CD8-positive, alpha-beta memory T cell (primary cell): ENCODE measurements around the gene ELANE. TPM values are rescaled to one million over a fixed set of nuclear protein-coding genes. Genes with fewer than 3 reads are reported as not detected.

ENCODE experiments used
- CTCF ChIA-PET: fragments of 350-600 bp; sonication (Branson Sonifier 250); formaldehyde crosslinking; loops from one replicate; lab custom pipeline; 2021; ENCODE audit warnings: antibody characterized with exemption; lab: Charles Lee
- POLR2A ChIA-PET: fragments of 350-600 bp; sonication (Branson Sonifier 250); formaldehyde crosslinking; loops from one replicate; lab custom pipeline; 2021; ENCODE audit warnings: antibody characterized with exemption; lab: Charles Lee
- DNase-seq, 5 donors: peaks; one replicate each; pipeline versions ENCODE4 v3.0.0 to v3.0.0-alpha.2; 2020 to 2022; ENCODE audit warnings: mixed read lengths in 1 of 5
- H3K27ac ChIP-seq: one replicate; pipeline ENCODE4 v1.7.0; 2013; ENCODE audit warnings: low read depth, mild to moderate bottlenecking, low read length, moderate library complexity
- H3K27me3 ChIP-seq: 2 replicates; pipeline ENCODE4 v1.7.0; 2013; ENCODE audit warnings: low read length, mild to moderate bottlenecking; ENCODE audit not compliant: insufficient read depth, poor library complexity, severe bottlenecking
- H3K36me3 ChIP-seq: 2 replicates; pipeline ENCODE4 v1.7.0; 2013; ENCODE audit warnings: mild to moderate bottlenecking, low read length, moderate library complexity; ENCODE audit not compliant: insufficient read depth
- H3K4me1 ChIP-seq: 2 replicates; pipeline ENCODE4 v1.7.0; 2013; ENCODE audit warnings: mild to moderate bottlenecking, low read length, moderate library complexity; ENCODE audit not compliant: insufficient read depth
- H3K4me3 ChIP-seq: 2 replicates; pipeline ENCODE4 v1.7.0; 2013; ENCODE audit warnings: mild to moderate bottlenecking, low read length
- H3K9me3 ChIP-seq: 2 replicates; pipeline ENCODE4 v1.7.0; 2013; ENCODE audit warnings: mild to moderate bottlenecking, low read length
- H3K27ac Mint-ChIP-seq, 8 donors: one replicate each; pipeline ENCODE4 v1.8.0; 2020 to 2021; ENCODE audit warnings: mixed read lengths in 8 of 8, mild to moderate bottlenecking in 6 of 8, inconsistent platforms in 3 of 8, moderate library complexity in 3 of 8
- H3K27me3 Mint-ChIP-seq, 2 donors: one replicate each; pipeline ENCODE4 v1.8.0; 2020 to 2021; ENCODE audit warnings: mixed read lengths in 2 of 2, mild to moderate bottlenecking in 1 of 2, moderate library complexity in 1 of 2
- H3K36me3 Mint-ChIP-seq, 3 donors: one replicate each; pipeline ENCODE4 v1.8.0; 2020 to 2021; ENCODE audit warnings: mixed read lengths in 3 of 3, inconsistent platforms in 1 of 3, mild to moderate bottlenecking in 1 of 3
- H3K4me1 Mint-ChIP-seq, 3 donors: one replicate each; pipeline ENCODE4 v1.8.0; 2020 to 2021; ENCODE audit warnings: mixed read lengths in 3 of 3, inconsistent platforms in 1 of 3, mild to moderate bottlenecking in 1 of 3
- H3K4me3 Mint-ChIP-seq, 7 donors: one replicate each; pipeline ENCODE4 v1.8.0; 2020 to 2021; ENCODE audit warnings: mixed read lengths in 7 of 7, mild to moderate bottlenecking in 6 of 7, moderate library complexity in 4 of 7, inconsistent platforms in 2 of 7
- H3K9me3 Mint-ChIP-seq, 5 donors: one replicate each; pipeline ENCODE4 v1.8.0; 2020 to 2022; ENCODE audit warnings: mixed read lengths in 5 of 5, mild to moderate bottlenecking in 3 of 5, moderate library complexity in 2 of 5, inconsistent platforms in 1 of 5
- polyA plus RNA-seq: library from polyadenylated mRNA; unstranded; fragments of 300-500 nt; fragmentation: Illumina TruSeq; gene quantifications from one replicate; pipeline ENCODE4 v1.2.3, GENCODE V29; 2021
- total RNA-seq, 2 experiments: library from RNA; stranded (reverse); gene quantifications; one replicate each; pipeline ENCODE4 v1.2.3, GENCODE V29; 2021

Gene ELANE
- total and polyA plus RNA-seq, 3 experiments from 2014 or later: not detected

DNA sequence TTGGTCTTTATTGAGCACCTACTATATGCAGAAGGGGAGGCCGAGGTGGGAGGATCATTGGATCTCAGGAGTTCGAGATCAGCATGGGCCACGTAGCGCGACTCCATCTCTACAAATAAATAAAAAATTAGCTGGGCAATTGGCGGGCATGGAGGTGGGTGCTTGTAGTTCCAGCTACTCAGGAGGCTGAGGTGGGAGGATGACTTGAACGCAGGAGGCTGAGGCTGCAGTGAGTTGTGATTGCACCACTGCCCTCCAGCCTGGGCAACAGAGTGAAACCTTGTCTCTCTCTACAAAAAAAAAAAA is 11.2 kb downstream of the ELANE start:
- ChIA-PET POLR2A (interaction anchor here (0.6 to 2.6 kb wide), 12 partner anchors 9 to 406 kb away, joined by 3 to 18 read pairs (median 6); partner anchors contain the start of genes CIRBP, MED16, RNU6-9 and WDR18), CTCF (interaction anchor here (0.6 to 6.3 kb wide), 36 partner anchors 9 to 381 kb away, joined by 3 to 107 read pairs (median 4); partner anchors contain the start of genes KISS1R, MED16, R3HDM4 and RNU6-2)
- Histone ChIP-seq H3K4me3 (peak overlapping the region; percentile 19), H3K27ac (no peak overlapping the region), H3K27me3 (peaks cover 13% of the 10 kb centered on the region), H3K9me3 (no peaks in the 10 kb centered on the region), H3K36me3 (no peaks in the 10 kb centered on the region), H3K4me1 (peaks cover 24% of the 10 kb centered on the region)
- no peak for DNase-seq
- Mint-ChIP-seq H3K9me3 (no peaks in the 10 kb centered on the region), H3K4me3 (peak overlapping the region; percentile 66 to 86 (median 74)), H3K27me3 (peaks cover 4 to 5% of the 10 kb centered on the region in 2 donors), H3K27ac (peak overlapping the region in 5 of 8 donors; percentile 23 to 94 (median 58)), H3K4me1 (peaks cover 15 to 24% (median 17%) of the 10 kb centered on the region in 3 donors), H3K36me3 (peaks cover 0 to 8% (median 3%) of the 10 kb centered on the region in 3 donors)

GRCh38 chr19:866769-867300 is 14.7 kb downstream of the ELANE start:
- Histone ChIP-seq H3K36me3 (peaks cover 8% of the 10 kb centered on the region), H3K27me3 (no peaks in the 10 kb centered on the region), H3K9me3 (no peaks in the 10 kb centered on the region), H3K4me3 (no peak overlapping the region), H3K4me1 (peaks cover 20% of the 10 kb centered on the region), H3K27ac (no peak overlapping the region)
- ChIA-PET POLR2A (interaction anchor here (0.8 kb wide), 1 partner anchor 118 kb away, joined by 4 read pairs; no protein-coding TSS in a partner anchor), CTCF (interaction anchor here (0.5 to 6.3 kb wide), 2 partner anchors 16 to 53 kb away, joined by 3 to 107 read pairs; partner anchors contain the start of gene KISS1R)
- peaks cover 0 to 4% of the 10 kb centered on the region in 2 donors for H3K27me3 Mint-ChIP-seq
- peaks cover 0 to 26% (median 4%) of the 10 kb centered on the region in 3 donors for H3K36me3 Mint-ChIP-seq
- H3K9me3 Mint-ChIP-seq: no peaks in the 10 kb centered on the region
- no peak overlapping the region for H3K27ac Mint-ChIP-seq
- H3K4me3 Mint-ChIP-seq: no peak overlapping the region
- no peak for DNase-seq
- H3K4me1 Mint-ChIP-seq: peaks cover 20 to 28% (median 24%) of the 10 kb centered on the region in 3 donors

GRCh38 chr19:867301-867793 is 15.2 kb downstream of the ELANE start:
- DNase-seq: no peak
- H3K36me3 Mint-ChIP-seq: peaks cover 0 to 28% (median 4%) of the 10 kb centered on the region in 3 donors
- H3K27ac ChIP-seq: no peak overlapping the region
- peaks cover 25% of the 10 kb centered on the region for H3K4me1 ChIP-seq
- ChIA-PET POLR2A (interaction anchor here (0.8 kb wide), 1 partner anchor 117 kb away, joined by 4 read pairs; no protein-coding TSS in a partner anchor), CTCF (interaction anchor here (0.5 to 6.3 kb wide), 2 partner anchors 16 to 53 kb away, joined by 3 to 107 read pairs; partner anchors contain the start of gene KISS1R)
- H3K27ac Mint-ChIP-seq: peak overlapping the region in 2 of 8 donors; percentile 65 to 70
- no peaks in the 10 kb centered on the region for H3K9me3 ChIP-seq
- H3K4me1 Mint-ChIP-seq: peaks cover 20 to 33% (median 26%) of the 10 kb centered on the region in 3 donors
- H3K36me3 ChIP-seq: peaks cover 8% of the 10 kb centered on the region
- no peak overlapping the region for H3K4me3 ChIP-seq
- no peaks in the 10 kb centered on the region for H3K9me3 Mint-ChIP-seq
- no peaks in the 10 kb centered on the region for H3K27me3 ChIP-seq
- H3K27me3 Mint-ChIP-seq: peaks cover 0 to 4% of the 10 kb centered on the region in 2 donors
- no peak overlapping the region for H3K4me3 Mint-ChIP-seq

DNA sequence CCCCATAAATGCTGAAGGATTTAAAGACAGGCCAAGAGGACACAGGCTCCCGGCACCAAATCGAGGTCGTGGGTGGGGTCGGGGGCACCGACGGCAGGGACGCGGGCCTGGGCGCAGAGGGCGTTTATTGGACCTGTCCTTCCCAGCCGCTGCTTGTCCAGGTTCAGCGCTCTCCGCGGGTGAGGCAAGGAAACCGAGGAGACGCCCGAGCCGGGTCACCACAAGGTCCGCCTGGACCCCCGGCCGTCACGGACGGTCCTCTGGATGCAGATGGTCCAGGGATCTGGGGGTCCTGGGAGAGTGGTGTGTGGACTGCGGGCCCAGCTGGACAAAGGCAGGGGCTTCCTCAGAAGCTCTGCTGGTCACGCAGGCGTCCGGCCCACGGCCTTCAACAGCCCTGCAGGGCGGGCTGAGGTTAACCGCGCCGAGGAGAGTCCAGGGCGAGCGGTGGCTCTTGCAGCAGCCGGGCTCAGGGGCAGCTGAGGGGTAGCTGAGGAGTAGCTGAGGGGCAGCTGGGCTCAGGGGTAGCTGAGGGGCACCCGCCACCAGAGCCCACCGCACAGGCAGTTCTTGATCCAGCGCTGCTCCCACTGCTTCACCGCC is 15.9 kb downstream of the ELANE start:
- Histone ChIP-seq H3K4me3 (no peak overlapping the region), H3K27ac (no peak overlapping the region), H3K36me3 (peaks cover 8% of the 10 kb centered on the region), H3K4me1 (peaks cover 21% of the 10 kb centered on the region), H3K27me3 (no peaks in the 10 kb centered on the region), H3K9me3 (no peaks in the 10 kb centered on the region)
- ChIA-PET CTCF (interaction anchor here (1.0 to 6.3 kb wide), 2 partner anchors 12 to 52 kb away, joined by 4 to 107 read pairs; partner anchors contain the start of gene KISS1R), POLR2A (interaction anchor here (0.8 kb wide), 1 partner anchor 117 kb away, joined by 4 read pairs; no protein-coding TSS in a partner anchor)
- DNase-seq: no peak
- H3K4me1 Mint-ChIP-seq: peaks cover 19 to 32% (median 24%) of the 10 kb centered on the region in 3 donors
- no peak overlapping the region for H3K4me3 Mint-ChIP-seq
- H3K27ac Mint-ChIP-seq: peak overlapping the region in 1 of 8 donors; percentile 65
- no peaks in the 10 kb centered on the region for H3K9me3 Mint-ChIP-seq
- peaks cover 0 to 32% (median 4%) of the 10 kb centered on the region in 3 donors for H3K36me3 Mint-ChIP-seq
- H3K27me3 Mint-ChIP-seq: peaks cover 0 to 5% of the 10 kb centered on the region in 2 donors

- H3K27ac ChIP-seq: no peak overlapping the region
- Mint-ChIP-seq H3K36me3 (peaks cover 0 to 32% (median 4%) of the 10 kb centered on the region in 3 donors), H3K27me3 (peaks cover 0 to 5% of the 10 kb centered on the region in 2 donors), H3K4me1 (peaks cover 13 to 25% (median 21%) of the 10 kb centered on the region in 3 donors), H3K9me3 (no peaks in the 10 kb centered on the region), H3K27ac (no peak overlapping the region), H3K4me3 (no peak overlapping the region)
- H3K4me3 ChIP-seq: no peak overlapping the region
- peaks cover 8% of the 10 kb centered on the region for H3K36me3 ChIP-seq
- no peak for DNase-seq
- CTCF ChIA-PET: interaction anchor here (1.0 to 6.3 kb wide), 2 partner anchors 12 to 52 kb away, joined by 4 to 107 read pairs; partner anchors contain the start of gene KISS1R
- no peaks in the 10 kb centered on the region for H3K27me3 ChIP-seq
- peaks cover 19% of the 10 kb centered on the region for H3K4me1 ChIP-seq
- POLR2A ChIA-PET: no interaction called here
- no peaks in the 10 kb centered on the region for H3K9me3 ChIP-seq
Measured at GRCh38 chr19:868458-869244, 16.5 kb downstream of the ELANE start.

DNA sequence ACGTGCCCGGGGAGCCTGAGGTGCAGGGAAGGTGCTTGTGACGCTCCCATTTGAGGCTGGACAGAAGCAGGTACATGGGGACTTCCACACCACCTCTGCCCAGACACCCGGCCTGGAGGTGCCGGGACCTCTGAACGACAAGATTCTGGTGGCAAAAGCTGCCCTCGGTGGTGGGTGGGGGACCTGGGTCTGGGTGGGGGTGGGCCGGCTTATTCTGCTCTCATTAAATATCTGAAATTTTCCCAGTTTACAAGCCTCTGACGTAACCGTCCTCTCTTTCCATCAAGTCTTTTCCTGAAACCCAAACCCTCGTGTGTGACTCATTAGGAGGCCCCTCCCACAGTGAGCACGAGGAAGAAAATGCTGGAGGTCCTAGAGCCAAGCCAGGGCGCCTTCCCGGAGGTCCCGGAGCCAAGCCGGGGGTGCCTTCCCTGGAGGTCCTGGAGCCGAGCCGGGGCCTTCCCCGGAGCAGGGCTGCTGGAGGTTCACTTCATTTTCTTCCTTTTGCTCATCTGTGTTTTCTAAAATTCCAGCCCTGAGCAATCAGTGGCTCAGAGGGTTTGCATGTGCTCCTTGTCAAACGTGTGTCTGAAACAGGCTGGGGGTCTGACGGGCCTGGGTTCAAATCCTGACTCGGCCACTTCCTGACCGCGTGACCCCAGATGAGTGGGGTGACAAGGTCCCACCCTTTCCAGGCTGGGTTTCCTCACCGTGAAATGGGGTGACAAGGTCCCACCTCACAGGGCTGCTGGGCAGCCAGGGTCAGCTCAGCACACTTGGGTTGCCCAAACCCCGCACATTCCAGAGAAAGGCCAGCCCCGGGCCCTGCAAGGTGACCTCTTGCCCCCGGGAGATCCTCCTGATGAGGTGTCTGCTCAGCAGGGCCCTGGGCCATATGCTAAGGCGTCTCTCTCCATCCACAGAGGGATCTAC is 17.4 kb downstream of the ELANE start:
- H3K4me1 ChIP-seq: peaks cover 13% of the 10 kb centered on the region
- H3K27me3 ChIP-seq: no peaks in the 10 kb centered on the region
- H3K36me3 Mint-ChIP-seq: peaks cover 0 to 32% (median 4%) of the 10 kb centered on the region in 3 donors
- H3K36me3 ChIP-seq: peaks cover 8% of the 10 kb centered on the region
- H3K4me3 ChIP-seq: no peak overlapping the region
- peak overlapping the region in 1 of 7 donors; percentile 42 for H3K4me3 Mint-ChIP-seq
- CTCF ChIA-PET: interaction anchor here (1.0 to 1.2 kb wide), 2 partner anchors 13 to 114 kb away, joined by 3 to 4 read pairs; partner anchors contain the start of gene WDR18
- H3K27ac Mint-ChIP-seq: peak overlapping the region in 2 of 8 donors; percentile 63 to 64
- POLR2A ChIA-PET: no interaction called here
- H3K9me3 ChIP-seq: no peaks in the 10 kb centered on the region
- H3K27me3 Mint-ChIP-seq: peaks cover 0 to 5% of the 10 kb centered on the region in 2 donors
- peaks cover 10 to 20% (median 18%) of the 10 kb centered on the region in 3 donors for H3K4me1 Mint-ChIP-seq
- H3K9me3 Mint-ChIP-seq: no peaks in the 10 kb centered on the region
- peak overlapping the region; percentile 16 for H3K27ac ChIP-seq
- DNase-seq: no peak
